Left ventricle myocardium superior (tissue), 1 donor: ENCODE results near the gene PRKAR2B. TPM values are rescaled to one million over a fixed set of nuclear protein-coding genes. Genes with fewer than 3 reads are reported as not detected.
"Not testable (repeated sequence)": the region's sequence is repeated elsewhere in the genome, so short reads cannot be mapped to it uniquely, and the experiment has no call there.

Experiments
- ATAC-seq: fragments of 200-7000 bp; cut with Tn5 transposase; one replicate; pipeline ENCODE4 v1.9.1; 2020; ENCODE audit warnings: mild to moderate bottlenecking, moderate library complexity
- DNase-seq: peaks from one replicate; pipeline ENCODE4 v3.0.0-alpha.2; 2020
- intact Hi-C: fragments of 100-400 bp; cut with micrococcal nuclease; formaldehyde crosslinking; loops from one replicate; pipeline ENCODE4 v1.11.0; 2022
- total RNA-seq: library from RNA; stranded (reverse); fragmentation: NEBNext Ultra II Directional; extraction: Animal tissue kit (Norgen Biotek cat#: 25700); gene quantifications from one replicate; pipeline ENCODE4 v1.2.1, GENCODE V29; 2021
- donor health status: DM: no; HTN: yes; CAD: no; lungs with severe emphysema.

Gene PRKAR2B
- total RNA-seq, 1 donor from 2014 or later: 24.2 TPM

DNA sequence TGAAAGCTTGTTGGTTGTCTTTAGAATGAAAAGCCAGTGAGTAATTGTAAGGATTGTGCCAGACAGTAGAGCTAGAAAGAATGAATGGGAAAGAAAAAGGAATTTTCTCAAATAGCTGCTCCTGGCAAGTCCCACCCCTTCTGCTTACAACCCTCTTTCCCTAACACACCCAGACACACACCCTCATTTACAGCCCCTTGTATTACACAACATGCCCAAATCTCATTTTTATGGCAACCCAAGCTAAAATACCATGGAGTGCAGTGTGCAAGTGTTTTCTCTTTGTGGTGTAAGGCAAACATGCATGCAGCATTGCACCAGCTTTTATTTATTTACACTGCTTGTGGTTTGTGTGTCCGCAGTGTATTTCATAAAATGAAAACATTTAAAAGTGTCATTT is 1.5 kb downstream of the PRKAR2B start:
- intact Hi-C loops: no loop called here
- no peak for DNase-seq
- ATAC-seq: no peak

GRCh38 chr7:107046491-107047259 is 2.2 kb downstream of the PRKAR2B start:
- intact Hi-C loops: no loop called here
- ATAC-seq: no peak
- no peak for DNase-seq

DNA sequence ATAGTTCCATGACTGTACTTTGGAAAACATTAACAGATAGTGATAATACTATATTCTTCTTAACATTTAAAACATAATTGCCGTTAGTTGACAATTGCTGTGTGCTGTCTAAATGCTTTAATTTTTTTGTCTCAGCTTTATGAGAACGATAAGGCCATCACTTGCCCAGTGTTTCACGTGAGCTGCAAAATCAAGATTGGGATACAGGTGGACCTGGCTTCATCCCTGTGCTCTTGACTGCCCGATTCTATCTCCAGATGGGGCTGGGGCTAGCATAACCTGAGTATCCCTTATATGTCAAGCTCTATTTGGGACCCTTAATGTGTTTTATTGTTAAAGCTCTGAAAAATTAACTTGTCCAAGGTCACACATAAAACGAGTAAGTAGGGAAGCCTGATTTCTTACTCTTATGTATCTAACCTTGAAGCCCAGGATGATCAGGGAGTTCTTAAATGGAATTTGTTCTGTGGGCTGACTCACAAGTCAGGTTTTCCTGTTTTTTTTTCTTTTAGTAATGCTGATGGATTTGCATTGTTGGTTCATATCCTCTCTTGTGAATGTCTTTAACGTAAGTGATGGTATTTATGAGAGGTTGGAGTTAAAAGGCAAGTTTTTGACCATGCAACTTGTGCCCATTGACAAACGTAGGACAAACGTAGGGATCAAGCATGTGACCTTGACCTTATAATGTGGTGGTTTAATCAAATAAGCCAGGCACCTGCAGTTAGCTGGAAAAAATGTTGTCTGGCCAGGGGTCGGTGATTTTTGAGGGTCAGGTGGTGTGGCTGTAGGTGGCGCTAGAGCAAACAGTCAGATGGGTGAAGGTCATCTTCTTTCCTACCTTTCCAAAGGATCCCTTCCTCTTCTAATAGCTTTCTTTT is 3.6 kb downstream of the PRKAR2B start:
- intact Hi-C loops: no loop called here
- DNase-seq (no peak), ATAC-seq (no peak)

DNA sequence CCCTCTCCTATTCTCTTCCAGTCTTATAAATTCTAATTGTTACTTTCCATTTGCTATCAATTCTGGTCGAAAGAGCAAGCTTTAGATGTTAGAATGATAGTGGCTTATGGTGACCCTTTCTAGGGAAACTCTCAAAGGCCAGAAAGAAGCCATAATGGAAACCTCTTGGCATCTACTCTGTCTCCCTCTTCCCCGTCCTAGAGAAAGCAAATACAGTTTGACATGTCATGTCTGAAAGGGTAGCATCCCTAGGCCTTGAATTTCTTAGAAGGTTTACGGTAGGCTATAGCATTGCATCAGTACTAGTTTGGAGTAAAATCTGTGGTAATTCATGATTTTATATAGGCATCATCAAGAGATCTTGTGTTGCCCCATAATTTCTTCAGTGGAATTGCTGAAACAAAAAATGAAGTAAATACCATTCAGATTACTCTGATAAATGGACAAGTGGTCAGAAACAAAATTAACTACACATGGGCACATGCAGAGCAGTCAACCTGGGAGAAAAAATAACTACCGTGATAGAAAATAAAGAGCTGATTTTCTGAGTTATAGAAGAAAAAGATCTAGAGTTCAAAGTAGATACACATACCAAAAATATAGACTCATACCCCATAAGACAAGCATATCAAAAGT is 4.4 kb downstream of the PRKAR2B start:
- DNase-seq (no peak), ATAC-seq (no peak)
- intact Hi-C loops: no loop called here

DNA sequence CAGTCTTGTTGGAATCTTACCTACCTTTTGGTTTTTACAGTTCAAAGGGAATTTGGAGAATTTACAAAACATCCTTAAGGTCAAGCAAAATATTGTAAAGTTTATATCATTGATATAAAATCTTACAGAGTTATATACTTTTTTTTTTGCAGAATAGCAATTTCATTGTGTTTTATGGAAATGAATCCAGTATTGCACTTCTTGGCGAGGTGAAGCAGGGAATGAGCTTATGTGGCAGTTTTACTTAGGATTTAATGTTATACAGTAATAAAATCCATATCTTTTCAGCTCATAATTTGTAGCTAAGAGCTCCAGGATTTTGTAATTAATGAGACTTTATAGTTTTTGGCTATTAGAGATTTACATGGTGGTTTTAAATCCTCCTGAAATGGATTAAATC is 5.0 kb downstream of the PRKAR2B start:
- DNase-seq (no peak), ATAC-seq (no peak)
- intact Hi-C loops: no loop called here

GRCh38 chr7:107049971-107050532 is 5.5 kb downstream of the PRKAR2B start:
- intact Hi-C loops: no loop called here
- DNase-seq: no peak
- ATAC-seq: no peak

- DNase-seq: no peak
- intact Hi-C loops: no loop called here
- ATAC-seq: no peak
These were observed 6.9 kb downstream of the PRKAR2B start for GRCh38 chr7:107051376-107051775.

GRCh38 chr7:107054965-107055364 is 10.5 kb downstream of the PRKAR2B start:
- DNase-seq, intact Hi-C loops, ATAC-seq: not testable (repeated sequence)

DNA sequence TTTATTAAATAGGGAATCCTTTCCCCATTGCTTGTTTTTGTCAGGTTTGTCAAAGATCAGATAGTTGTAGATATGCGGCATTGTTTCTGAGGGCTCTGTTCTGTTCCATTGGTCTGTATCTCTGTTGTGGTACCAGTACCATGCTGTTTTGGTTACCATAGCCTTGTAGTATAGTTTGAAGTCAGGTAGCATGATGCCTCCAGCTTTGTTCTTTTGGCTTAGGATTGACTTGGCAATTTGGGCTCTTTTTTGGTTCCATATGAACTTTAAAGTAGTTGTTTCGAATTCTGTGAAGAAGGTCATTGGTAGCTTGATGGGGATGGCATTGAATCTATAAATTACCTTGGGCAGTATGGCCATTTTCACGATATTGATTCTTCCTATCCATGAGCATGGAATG is 11.6 kb downstream of the PRKAR2B start:
- DNase-seq, intact Hi-C loops, ATAC-seq: not testable (repeated sequence)

GRCh38 chr7:107056728-107057473 is 12.4 kb downstream of the PRKAR2B start:
- DNase-seq: no peak
- ATAC-seq: no peak
- intact Hi-C loops: no loop called here

GRCh38 chr7:107057474-107057833 is 12.9 kb downstream of the PRKAR2B start:
- DNase-seq (no peak), ATAC-seq (no peak)
- intact Hi-C loops: no loop called here

GRCh38 chr7:107059468-107059867 is 15.0 kb downstream of the PRKAR2B start:
- intact Hi-C loops: no loop called here
- no peak for DNase-seq
- ATAC-seq: no peak

DNA sequence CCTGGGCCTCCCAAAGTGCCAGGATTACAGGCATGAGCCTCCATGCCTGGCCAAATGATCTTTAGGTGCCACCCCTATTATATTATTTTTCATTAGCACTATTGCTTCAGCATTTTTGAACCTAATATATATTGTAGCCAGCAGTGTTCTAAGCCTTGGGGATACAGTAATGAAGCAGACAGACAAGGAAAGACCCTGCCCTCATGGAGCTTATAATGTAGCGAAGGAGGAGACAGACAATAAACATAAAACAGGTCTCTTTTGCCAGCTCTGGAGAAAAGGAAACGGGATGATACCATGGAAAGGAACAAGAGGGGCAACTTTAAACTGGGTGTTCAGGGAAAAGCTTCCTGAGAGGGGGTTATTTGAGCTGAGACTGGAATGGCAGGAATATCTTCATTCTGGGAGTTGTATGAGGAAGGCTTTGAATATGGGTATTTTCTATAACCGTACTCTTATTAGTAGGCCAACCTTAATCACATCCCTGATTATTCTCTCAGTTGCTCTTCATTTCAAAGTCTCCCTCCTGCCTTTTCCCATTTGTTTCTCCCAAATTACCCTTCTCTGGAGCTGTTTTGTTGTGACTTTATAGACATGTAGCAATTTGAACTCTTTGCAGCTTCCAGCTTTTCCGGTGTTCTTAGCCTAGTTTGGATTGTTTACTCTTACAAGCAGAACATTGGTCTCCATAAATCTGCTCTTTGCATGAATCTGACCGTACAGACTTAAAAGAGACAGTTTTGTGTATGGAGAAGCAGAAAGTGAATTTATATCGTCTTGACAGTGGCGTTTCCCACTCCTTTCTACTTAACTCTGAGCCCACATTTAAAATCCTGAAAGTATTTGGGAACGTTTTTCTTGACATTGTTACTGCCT is 19.0 kb downstream of the PRKAR2B start:
- no peak for ATAC-seq
- intact Hi-C loops: no loop called here
- DNase-seq: no peak

DNA sequence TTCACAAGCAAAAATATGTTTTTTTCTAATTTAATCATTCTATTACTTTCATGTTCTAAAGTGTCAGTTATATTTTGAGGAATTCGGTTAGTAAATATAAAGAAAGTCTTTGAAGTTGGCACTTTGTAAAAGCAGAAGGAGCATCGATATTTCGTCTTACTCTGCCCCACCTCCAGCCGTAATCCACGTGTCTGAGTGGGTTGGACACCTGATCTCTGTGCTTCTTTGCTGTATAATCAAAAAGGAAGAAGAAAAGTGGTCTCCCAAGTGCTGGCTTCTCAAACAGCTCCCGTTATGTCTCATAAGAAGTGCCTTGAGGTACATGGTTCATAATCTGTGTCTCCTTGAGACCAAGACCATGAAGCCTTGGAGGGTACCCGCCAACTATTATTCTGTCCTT is 19.8 kb downstream of the PRKAR2B start:
- intact Hi-C loops: no loop called here
- DNase-seq: no peak
- ATAC-seq: no peak

DNA sequence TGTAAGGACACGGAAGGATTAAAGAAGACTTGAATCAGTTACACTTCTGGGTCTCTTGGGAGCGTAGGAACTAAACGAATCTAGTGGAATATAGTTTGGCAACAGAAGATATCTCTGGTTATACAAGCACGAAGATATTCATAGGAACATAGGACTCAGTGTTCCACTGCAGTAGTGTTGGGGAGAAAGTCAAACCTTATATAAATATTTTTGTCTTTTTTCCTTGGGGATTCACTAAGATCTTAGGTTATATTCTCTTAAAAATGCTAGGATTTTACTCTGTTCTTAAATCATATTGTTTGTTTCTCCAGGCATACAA is 21.4 kb downstream of the PRKAR2B start:
- intact Hi-C loops: no loop called here
- ATAC-seq: peak; percentile 82

GRCh38 chr7:107068156-107068555 is 23.7 kb downstream of the PRKAR2B start:
- intact Hi-C loops: no loop called here
- ATAC-seq (no peak), DNase-seq (no peak)

More for the DNA sequence above, 21.4 kb downstream of the PRKAR2B start:
- DNase-seq: no peak

- ATAC-seq (no peak), DNase-seq (no peak)
- intact Hi-C loops: no loop called here
These were observed 25.0 kb downstream of the PRKAR2B start for GRCh38 chr7:107069457-107069856.

- no peak for DNase-seq
- no peak for ATAC-seq
- intact Hi-C loops: no loop called here
These were observed 26.2 kb downstream of the PRKAR2B start for GRCh38 chr7:107070710-107071109.
